PC-3 (cell line): ENCODE data around the gene RABGGTB.
"Not testable (repeated sequence)": the region's sequence is repeated elsewhere in the genome, so short reads cannot be mapped to it uniquely, and the experiment has no call there.

Experiments
- EZH2 ChIP-seq: fragments of 300-600 bp; sonication (generic); IDR thresholded peaks from one replicate; pipeline ENCODE4 v1.6.1; 2017; ENCODE audit warnings: antibody characterized with exemption, mild to moderate bottlenecking, low read length; ENCODE audit not compliant: unreplicated experiment
- EZH2phosphoT487 ChIP-seq: fragments of 300-600 bp; sonication (generic); IDR thresholded peaks from 2 replicates; pipeline ENCODE4 v1.6.1; 2018; ENCODE audit warnings: mild to moderate bottlenecking, antibody characterized with exemption, low read length, borderline replicate concordance
- TF ChIP-seq, protein P1 (sequence below): fragments of 300-600 bp; sonication (generic); conservative IDR thresholded peaks from 2 replicates; pipeline ENCODE4 v1.5.1; 2017; ENCODE audit warnings: antibody characterized with exemption, low read depth, mild to moderate bottlenecking, low read length

GRCh38 chr1:75758543-75758942 lies 27.5 kb upstream of the RABGGTB start:
- TF ChIP-seq, protein P1, sequence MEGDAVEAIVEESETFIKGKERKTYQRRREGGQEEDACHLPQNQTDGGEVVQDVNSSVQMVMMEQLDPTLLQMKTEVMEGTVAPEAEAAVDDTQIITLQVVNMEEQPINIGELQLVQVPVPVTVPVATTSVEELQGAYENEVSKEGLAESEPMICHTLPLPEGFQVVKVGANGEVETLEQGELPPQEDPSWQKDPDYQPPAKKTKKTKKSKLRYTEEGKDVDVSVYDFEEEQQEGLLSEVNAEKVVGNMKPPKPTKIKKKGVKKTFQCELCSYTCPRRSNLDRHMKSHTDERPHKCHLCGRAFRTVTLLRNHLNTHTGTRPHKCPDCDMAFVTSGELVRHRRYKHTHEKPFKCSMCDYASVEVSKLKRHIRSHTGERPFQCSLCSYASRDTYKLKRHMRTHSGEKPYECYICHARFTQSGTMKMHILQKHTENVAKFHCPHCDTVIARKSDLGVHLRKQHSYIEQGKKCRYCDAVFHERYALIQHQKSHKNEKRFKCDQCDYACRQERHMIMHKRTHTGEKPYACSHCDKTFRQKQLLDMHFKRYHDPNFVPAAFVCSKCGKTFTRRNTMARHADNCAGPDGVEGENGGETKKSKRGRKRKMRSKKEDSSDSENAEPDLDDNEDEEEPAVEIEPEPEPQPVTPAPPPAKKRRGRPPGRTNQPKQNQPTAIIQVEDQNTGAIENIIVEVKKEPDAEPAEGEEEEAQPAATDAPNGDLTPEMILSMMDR, result not testable (repeated sequence)
- not testable (repeated sequence) for TF ChIP-seq EZH2, EZH2phosphoT487
